Fibroblast of mammary gland (primary cell): ENCODE data around the gene CD84.

Experiments
- DNase-seq: peaks from one replicate; pipeline ENCODE4 v3.0.0-alpha.2; 2010; ENCODE audit warnings: low read depth
- H3K4me3 ChIP-seq: 2 replicates; pipeline ENCODE4 v1.5.1; 2011; ENCODE audit warnings: low read depth, mild to moderate bottlenecking, low read length, moderate library complexity; ENCODE audit not compliant: control insufficient read depth
- TF ChIP-seq, protein P1 (sequence below): conservative IDR thresholded peaks from 2 replicates; pipeline ENCODE4 v1.5.1; 2011; ENCODE audit warnings: low read depth, low read length, inconsistent platforms; ENCODE audit not compliant: control insufficient read depth, insufficient read depth

CD84 gene

DNA sequence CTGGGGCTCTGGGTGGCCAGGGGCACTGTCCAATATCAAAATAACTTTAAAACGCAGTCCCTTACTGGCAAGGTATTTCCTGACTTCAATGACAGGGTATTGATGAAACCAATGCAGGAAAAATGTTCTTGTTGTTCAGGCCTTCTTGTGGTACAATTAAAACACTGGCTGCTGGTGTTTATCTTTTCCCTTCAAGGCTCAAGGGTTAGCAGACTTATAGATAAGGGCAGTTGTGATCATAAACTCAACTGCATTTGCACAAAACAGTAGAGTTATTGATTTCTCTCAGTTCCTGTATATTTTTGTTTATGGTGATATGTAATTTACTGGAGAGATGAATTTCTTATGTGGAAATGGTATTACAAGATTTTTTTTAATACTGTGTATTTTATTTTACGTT, 2.7 kb upstream of the CD84 start:
- no peak for DNase-seq
- TF ChIP-seq, protein P1, sequence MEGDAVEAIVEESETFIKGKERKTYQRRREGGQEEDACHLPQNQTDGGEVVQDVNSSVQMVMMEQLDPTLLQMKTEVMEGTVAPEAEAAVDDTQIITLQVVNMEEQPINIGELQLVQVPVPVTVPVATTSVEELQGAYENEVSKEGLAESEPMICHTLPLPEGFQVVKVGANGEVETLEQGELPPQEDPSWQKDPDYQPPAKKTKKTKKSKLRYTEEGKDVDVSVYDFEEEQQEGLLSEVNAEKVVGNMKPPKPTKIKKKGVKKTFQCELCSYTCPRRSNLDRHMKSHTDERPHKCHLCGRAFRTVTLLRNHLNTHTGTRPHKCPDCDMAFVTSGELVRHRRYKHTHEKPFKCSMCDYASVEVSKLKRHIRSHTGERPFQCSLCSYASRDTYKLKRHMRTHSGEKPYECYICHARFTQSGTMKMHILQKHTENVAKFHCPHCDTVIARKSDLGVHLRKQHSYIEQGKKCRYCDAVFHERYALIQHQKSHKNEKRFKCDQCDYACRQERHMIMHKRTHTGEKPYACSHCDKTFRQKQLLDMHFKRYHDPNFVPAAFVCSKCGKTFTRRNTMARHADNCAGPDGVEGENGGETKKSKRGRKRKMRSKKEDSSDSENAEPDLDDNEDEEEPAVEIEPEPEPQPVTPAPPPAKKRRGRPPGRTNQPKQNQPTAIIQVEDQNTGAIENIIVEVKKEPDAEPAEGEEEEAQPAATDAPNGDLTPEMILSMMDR: no peak
- no peak overlapping the region for H3K4me3 ChIP-seq

DNA sequence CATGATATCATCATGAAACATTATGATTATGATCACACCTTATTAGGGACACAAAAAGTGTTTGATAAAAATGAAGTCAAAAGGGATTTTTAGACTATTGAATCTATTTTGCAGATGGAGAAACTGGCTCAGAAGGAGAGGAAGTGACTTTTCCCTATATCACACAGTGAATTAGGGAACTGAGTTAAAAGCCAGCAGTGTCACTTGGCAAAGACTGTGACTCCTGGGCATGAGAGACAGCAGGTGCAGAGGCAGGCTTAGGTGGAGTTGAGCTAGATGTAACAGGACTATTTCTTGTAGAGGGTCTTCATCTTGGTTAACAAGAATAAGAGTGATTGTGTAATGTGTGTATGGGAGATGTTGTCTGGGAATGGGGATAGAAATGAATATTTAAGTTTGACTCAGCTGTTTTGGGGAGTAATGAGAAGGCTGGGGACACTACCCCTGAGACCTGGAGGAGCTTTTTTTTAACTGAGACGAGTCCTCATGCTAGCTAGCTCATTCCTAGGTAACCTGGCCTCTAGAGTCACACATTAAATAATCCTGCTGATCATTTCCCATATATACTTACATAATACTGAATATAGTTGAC, 1.0 kb upstream of the CD84 start:
- TF ChIP-seq, protein P1: no peak
- H3K4me3 ChIP-seq: no peak overlapping the region
- no peak for DNase-seq

DNA sequence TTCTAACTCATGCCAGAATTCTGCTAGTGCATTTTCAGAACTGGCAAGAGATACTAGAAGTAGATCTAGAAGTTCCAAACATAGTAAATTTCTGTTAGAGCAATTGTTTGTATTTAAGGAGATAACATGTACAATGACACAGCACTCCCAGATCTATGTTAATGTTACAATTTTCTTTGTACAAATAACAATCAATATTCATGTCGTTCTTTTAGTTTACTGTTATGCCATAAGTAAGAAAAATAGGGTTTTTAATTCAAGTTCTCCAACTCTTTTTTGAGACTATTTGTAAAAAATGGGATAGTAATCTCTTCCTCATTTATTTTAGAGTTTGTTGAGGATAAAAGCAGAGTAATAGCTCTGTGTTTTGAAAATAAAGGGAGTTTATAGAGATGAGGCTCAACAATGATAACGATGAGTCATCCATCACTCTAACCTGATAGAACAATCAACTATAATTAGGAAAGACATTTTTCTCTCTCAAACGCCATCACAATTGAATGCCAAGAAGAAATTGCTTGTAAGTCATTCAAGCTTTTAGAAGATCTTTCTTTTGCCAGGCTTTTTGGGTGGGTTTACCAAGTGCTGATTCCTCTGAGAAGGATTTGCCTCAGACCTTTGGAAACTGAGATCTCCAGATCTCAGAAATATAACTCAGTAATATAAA, 638 bp downstream of the CD84 start:
- H3K4me3 ChIP-seq: no peak overlapping the region
- TF ChIP-seq, protein P1: no peak
- no peak for DNase-seq

GRCh38 chr1:160578175-160578524, 1.1 kb downstream of the CD84 start:
- no peak overlapping the region for H3K4me3 ChIP-seq
- TF ChIP-seq, protein P1: no peak
- no peak for DNase-seq

- no peak overlapping the region for H3K4me3 ChIP-seq
- TF ChIP-seq, protein P1: no peak
- DNase-seq: no peak
Observed at GRCh38 chr1:160577671-160578070, 1.6 kb downstream of the CD84 start.

GRCh38 chr1:160576884-160577283, 2.4 kb downstream of the CD84 start:
- DNase-seq: no peak
- TF ChIP-seq, protein P1: no peak
- no peak overlapping the region for H3K4me3 ChIP-seq
